CD4-positive, alpha-beta T cell treated with Interleukin-4 for 4 hours (primary cell): ENCODE results near the gene GRAMD1A.
"Not testable (repeated sequence)": the region's sequence is repeated elsewhere in the genome, so short reads cannot be mapped to it uniquely, and the experiment has no call there.

ENCODE experiments used
- DNase-seq: peaks from one replicate; pipeline ENCODE4 v3.0.0-alpha.2; 2020

The GRAMD1A gene

DNA sequence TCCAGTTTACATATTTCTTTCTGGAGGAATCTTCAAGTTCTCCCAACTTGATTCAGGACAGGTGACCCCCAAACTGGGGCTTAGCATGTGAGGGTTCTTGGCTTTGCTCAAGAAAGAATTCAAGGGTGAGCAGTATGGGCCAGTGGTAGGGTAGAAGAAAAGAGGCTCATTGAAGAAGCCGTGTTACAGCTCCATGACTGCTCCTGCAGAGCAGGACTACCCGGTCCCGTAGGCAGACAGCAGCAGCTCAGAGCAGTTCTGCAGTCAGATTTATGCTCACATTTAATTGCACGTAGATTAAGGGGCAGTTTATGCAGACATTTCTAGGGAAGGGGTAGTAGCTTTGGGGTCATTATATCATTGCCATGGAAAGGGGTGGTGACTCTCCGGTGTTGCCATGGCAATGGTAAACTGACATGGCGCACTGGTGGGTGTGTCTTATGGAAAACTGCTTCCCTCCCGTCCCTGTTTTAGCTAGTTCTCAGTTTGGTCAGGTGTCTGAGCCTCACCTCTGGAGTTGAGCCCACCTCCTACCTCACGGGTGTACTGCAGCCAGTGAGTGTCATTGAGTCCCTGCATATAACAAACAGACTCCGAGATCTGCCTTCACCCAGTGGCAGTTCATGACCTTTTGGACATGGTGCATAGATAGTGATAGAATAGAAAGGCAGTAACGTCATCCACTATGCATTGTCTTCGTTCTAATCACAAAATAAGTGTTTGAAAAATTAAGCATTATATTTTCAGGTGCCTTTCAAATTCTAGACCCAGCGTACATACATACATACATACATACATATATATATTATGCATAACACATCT, 20.1 kb upstream of the GRAMD1A start:
- DNase-seq: no peak

DNA sequence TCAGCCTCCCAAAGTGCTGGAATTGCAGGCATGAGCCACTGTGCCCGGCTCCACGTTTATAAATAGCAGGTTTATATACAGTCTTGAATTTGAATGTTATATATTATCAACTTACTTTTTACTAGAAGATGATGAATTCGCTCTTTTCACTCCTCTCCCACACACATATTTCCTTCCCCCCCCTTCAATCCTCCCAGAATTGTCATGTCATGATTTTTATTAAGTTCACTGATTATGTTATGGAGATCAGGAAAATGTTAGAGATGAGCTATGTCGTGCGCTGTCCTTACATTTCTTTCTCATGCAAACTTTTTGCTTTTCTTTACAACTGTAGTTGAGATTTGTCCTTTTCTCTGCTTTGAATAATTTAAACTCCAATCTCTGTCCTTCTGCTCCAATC, 17.8 kb upstream of the GRAMD1A start:
- no peak for DNase-seq

DNA sequence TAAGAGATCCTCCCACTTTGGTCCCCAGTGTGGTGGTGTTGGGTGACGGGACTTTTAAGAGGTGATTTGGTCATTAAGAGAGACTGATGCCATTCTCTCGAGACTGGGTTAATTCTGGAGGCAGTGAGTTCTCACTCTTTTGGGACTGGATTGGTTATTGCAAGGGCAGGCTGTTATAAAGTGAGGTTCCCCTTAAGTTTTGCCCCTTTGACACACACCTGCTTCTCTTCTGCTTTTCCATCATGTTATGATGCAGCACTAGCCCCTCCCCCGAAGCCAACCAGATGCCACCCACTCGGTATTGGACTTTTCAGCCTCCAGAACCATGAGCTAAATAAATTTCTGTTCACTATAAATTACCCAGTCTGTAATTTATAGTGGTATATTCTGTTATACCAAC, 16.3 kb upstream of the GRAMD1A start:
- no peak for DNase-seq

- DNase-seq: no peak
Measured at GRCh38 chr19:34984287-34984686, 15.8 kb upstream of the GRAMD1A start.

DNA sequence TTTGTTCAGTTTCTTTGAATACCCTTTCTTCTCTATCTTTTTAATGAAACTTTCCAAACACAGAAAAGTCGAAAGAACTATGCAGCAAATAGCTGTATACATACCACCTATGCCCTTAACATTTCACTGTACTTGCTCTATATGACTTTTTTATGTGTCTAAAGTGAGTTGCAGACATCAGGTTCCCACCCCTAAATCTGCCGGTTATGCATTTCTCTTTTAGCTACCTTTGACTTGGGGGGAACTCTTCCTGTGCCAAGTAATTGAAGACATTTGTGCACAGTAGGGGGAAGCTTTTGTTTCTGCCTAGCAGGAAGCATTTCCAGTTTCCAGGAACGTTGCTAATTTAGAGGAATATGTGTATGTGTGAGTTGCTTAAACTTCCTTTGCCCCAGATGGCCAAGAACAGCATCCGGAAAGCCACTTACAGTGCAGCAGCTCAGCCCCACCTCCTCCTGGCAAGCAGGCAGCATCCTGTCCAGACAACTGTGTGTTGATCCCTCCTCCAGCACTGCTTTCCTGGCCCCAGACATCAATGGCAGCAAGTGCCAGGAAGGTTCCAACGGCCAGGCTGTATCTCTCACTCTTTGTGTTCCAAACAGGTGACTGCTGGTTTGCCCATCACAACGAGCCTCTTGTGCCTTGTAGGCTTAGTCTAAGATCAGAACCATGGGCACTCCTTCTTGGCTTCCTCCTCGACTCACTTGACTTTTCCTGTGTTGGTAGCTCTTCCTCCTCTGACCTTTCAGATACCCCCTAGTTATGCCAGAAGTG, 14.7 kb upstream of the GRAMD1A start:
- no peak for DNase-seq

- no peak for DNase-seq
Measured at GRCh38 chr19:34988119-34988518, 12.0 kb upstream of the GRAMD1A start.

GRCh38 chr19:34989298-34989697, 10.8 kb upstream of the GRAMD1A start:
- DNase-seq: no peak

DNA sequence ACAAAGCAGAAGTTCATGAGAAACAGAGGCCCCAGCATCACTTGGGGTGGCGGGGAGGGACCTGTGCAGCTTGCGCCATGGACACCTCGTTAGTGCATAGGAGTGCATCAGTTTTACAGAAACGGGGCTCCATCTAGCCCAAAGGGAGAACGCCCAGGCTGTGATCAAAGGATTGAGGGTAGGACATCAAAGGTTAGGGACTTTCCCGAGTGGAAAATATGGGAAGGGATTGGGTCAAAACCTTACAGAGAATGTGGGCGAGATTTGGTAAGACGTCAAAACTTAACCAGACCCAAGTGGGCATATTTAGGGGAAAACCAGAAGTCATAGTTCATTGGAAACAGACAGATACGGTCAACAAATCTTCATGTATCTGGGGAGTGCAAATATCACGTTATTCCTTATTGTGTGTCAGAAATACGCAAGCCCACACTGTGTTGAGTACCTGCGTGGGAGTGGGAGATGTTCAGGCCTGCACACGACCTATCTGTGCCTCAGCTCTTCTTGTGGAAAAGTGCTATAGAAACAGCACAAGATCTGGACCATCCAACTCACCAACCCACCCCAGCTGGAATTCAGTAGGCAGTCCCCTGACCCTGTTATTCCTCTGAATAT, 9.4 kb upstream of the GRAMD1A start:
- DNase-seq: no peak

GRCh38 chr19:34991542-34992333, 8.4 kb upstream of the GRAMD1A start:
- no peak for DNase-seq

GRCh38 chr19:34992582-34992981, 7.5 kb upstream of the GRAMD1A start:
- not testable (repeated sequence) for DNase-seq

DNA sequence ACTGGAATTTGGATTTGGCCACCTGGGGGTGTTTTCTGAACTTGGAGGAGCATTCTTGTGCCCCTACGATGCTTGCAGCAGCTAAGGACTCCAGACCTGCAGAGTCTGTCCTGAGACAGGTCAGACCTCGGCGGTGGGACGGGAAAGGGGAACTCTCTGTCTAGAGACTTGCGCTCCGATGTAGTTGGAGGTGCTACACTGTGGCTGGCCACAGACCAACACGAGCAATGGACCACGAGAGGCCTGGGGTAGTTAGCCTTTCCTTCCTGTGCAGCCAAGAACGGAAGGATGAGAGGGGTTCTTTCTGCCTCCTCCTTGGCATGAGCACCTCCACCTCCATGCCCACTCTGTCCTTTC, 5.9 kb upstream of the GRAMD1A start:
- DNase-seq: no peak

DNA sequence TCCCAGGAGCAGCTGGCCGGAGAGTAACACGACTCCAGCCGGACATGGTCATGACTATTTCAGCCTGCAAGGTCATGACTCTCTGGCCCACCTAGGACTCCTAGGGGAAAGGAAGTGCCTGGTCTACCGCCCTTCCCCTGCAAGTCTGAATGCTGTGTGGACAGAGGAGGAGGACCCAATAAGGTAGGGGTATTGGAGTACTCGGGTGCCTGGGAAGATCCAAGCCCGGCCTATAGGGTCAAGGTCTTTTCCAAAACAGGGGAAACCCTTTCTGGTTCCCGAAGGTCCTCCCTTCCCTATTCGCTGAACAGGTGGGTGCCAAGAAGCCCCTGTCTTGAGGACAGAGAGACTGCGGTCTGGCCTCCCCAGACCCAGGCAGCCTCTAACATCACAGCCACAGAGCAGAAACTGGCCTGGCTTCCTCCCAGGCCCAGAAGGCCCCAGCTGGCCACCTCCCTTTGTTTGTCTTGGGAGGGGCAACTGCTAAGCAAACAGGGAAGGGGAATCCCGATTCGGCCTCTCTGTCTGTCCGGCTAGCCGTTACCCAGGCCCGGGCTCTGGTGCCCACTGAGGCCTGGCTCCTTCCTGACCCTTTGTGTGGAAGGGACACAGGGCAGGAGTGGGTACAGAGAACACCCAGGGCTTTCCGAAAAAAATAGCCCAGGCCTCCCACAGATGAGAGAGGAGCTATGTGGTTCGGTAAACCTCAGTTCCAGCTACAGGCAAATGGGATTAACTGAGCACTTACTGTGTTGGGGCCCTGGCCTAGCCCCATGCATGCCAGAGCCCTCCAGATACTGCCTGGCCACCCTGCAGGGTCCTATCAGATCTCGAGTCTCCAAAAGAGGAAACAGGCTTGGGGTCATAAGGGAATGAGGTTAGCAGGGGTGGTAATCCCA, 5.2 kb upstream of the GRAMD1A start:
- DNase-seq: no peak

DNA sequence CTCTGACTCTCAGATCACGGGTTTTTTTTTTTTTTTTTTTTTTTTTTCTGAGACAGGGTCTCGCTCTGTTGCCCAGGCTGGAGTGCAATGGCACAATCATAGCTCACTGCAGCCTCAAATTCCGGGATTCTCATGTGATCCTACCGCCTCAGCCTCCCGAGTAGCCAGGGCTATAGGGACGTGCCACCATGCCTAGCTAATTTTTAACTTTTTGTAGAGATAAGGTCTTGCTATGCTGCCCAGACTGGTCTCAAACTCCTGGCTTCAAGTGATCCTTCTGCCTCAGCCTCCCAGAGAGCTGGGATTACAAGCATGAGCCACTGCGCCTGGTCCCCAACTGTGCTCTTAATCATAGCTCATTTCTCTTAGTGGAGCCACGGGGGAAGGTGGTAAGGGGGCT, 4.6 kb upstream of the GRAMD1A start:
- DNase-seq: no peak

- DNase-seq: peak; percentile 45
Measured at GRCh38 chr19:34997071-34997617, 3.0 kb upstream of the GRAMD1A start.

DNA sequence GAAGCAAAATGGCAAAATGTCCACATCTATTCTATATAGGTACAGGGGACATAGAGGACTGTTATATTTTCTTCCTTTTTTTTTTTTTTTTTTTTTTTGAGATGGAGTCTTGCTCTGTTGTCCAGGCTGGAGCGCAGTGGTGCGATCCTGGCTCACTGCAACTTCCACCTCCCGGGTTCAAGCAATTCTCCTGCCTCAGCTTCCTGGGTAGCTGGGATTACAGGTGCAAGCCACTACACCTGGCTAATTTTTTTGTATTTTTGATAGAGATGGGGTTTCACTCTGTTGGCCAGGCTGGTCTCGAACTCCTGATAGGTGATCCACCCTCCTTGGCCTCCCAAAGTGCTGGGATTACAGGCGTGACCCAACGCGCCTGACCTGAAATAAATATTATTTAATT, 1.9 kb upstream of the GRAMD1A start:
- not testable (repeated sequence) for DNase-seq

GRCh38 chr19:34998777-34999497, 1.2 kb upstream of the GRAMD1A start:
- DNase-seq: no peak

- no peak for DNase-seq
Measured at GRCh38 chr19:35000338-35000646, 169 bp downstream of the GRAMD1A start.

DNA sequence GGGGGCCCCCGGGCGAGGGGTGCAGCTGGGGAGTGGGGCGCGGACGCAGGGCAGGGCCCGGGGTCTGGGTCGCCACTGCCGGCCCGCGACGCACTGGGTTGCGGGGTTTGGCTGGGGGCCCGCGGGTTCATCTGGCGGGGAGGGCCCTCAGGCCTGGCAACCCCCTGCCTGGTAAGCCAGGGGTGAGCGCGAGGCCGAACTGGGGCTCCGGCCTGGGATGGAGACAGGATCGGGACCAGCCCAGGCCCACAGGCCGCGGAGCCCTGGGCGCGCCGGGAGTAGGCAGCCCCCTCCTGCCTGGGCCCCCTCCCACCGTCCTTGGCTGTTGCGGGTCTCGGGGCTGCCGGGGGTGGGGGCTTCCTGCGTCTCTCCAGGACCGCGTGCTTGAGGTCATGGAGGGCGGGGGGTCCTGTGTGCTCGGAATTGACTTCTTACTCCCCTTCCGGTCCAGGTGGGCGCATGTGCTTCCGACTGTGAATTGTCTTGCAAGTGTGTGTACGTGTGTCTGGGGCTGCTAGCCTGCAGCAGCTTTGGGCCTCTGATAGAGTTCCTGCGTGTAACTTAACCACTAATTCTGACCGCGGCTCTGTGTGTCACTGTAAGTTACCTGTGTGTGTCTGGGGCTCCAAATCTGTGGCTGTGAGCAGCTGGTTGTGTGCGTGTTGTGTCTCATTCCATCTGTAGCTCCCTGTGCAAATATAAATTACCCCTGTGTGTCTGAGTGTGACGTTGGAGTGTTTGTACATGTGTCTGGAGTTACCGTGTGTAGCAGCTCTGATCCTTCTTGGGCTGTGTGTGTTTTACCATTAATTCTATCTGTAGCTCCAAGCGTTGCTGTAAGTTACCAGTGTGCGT, 751 bp downstream of the GRAMD1A start:
- DNase-seq: peak; percentile 74

- DNase-seq: no peak
Measured at GRCh38 chr19:35002037-35002535, 2.0 kb downstream of the GRAMD1A start.
